RWPE2 (cell line): Measurements from ENCODE around the gene GALNT10.

Experiments used
- ATAC-seq: fragments of 200-7000 bp; cut with Tn5 transposase; 3 replicates; pipeline ENCODE4 v1.9.1; 2021; ENCODE audit warnings: low read depth
- DNase-seq: peaks from one replicate; pipeline ENCODE4 v3.0.0-alpha.2; 2020; ENCODE audit warnings: low spot score
- H3K27ac ChIP-seq: fragments of 450-650 bp; 2 replicates; pipeline ENCODE4 v1.5.1; 2017; ENCODE audit warnings: mild to moderate bottlenecking; ENCODE audit not compliant: poor library complexity, severe bottlenecking
- H3K27me3 ChIP-seq: fragments of 250-450 bp; sonication (Bioruptor Pico); 2 replicates; pipeline ENCODE4 v1.5.1; 2021; ENCODE audit warnings: mild to moderate bottlenecking, moderate library complexity; ENCODE audit not compliant: insufficient read depth, poor library complexity, severe bottlenecking
- H3K36me3 ChIP-seq: fragments of 250-450 bp; sonication (Bioruptor Pico); 2 replicates; pipeline ENCODE4 v1.5.1; 2020; ENCODE audit warnings: low read depth, mild to moderate bottlenecking, moderate library complexity
- H3K4me1 ChIP-seq: fragments of 250-450 bp; sonication (Bioruptor Pico); 2 replicates; pipeline ENCODE4 v1.5.1; 2021; ENCODE audit warnings: mild to moderate bottlenecking, moderate library complexity; ENCODE audit not compliant: insufficient read depth, poor library complexity, severe bottlenecking
- H3K4me3 ChIP-seq: fragments of 250-450 bp; sonication (Bioruptor Pico); 2 replicates; pipeline ENCODE4 v1.5.1; 2021; ENCODE audit warnings: mild to moderate bottlenecking, moderate library complexity; ENCODE audit not compliant: severe bottlenecking
- H3K9me3 ChIP-seq: fragments of 250-450 bp; sonication (Bioruptor Pico); 2 replicates; pipeline ENCODE4 v1.5.1; 2021; ENCODE audit warnings: mild to moderate bottlenecking, moderate library complexity; ENCODE audit not compliant: severe bottlenecking
- TF ChIP-seq, protein P1 (sequence below): fragments of 450-650 bp; IDR thresholded peaks from one replicate; pipeline ENCODE4 v1.5.1; 2017; ENCODE audit warnings: mild to moderate bottlenecking, moderate library complexity; ENCODE audit not compliant: poor library complexity, severe bottlenecking

Gene GALNT10

DNA sequence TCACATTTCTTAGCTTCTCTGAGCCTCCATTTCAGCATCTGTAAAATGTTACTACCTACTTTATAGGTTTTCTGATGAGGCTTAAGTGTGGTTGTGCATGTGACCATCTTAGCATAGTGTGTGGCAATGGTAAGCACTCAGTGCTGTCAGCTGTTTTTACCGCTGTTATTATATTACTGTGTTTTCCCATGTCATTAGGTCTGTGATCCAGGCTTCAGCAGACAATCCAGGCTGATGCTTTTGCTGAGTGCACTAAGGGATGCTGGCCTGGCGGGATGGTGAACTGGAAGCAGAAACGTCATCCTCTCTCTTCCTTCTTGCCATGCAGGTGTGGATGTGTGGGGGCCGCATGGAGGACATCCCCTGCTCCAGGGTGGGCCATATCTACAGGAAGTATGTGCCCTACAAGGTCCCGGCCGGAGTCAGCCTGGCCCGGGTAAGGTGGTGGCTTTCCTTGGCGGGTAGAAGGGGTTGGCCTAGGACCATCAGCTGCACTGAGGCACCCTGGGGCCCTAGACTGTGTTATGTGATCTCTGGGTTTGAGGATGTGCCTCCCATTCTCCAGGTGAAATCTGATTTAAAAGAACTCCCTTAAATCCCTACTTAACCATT is 213.3 kb downstream of the GALNT10 start:
- TF ChIP-seq, protein P1, sequence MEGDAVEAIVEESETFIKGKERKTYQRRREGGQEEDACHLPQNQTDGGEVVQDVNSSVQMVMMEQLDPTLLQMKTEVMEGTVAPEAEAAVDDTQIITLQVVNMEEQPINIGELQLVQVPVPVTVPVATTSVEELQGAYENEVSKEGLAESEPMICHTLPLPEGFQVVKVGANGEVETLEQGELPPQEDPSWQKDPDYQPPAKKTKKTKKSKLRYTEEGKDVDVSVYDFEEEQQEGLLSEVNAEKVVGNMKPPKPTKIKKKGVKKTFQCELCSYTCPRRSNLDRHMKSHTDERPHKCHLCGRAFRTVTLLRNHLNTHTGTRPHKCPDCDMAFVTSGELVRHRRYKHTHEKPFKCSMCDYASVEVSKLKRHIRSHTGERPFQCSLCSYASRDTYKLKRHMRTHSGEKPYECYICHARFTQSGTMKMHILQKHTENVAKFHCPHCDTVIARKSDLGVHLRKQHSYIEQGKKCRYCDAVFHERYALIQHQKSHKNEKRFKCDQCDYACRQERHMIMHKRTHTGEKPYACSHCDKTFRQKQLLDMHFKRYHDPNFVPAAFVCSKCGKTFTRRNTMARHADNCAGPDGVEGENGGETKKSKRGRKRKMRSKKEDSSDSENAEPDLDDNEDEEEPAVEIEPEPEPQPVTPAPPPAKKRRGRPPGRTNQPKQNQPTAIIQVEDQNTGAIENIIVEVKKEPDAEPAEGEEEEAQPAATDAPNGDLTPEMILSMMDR, result no peak
- H3K9me3 ChIP-seq, result no peaks in the 10 kb centered on the region
- H3K36me3 ChIP-seq, result no peaks in the 10 kb centered on the region
- no peaks in the 10 kb centered on the region for H3K27me3 ChIP-seq
- DNase-seq (no peak), ATAC-seq (no peak)
- H3K4me3 ChIP-seq, result no peak overlapping the region
- H3K27ac ChIP-seq, result no peak overlapping the region
- H3K4me1 ChIP-seq, result peaks cover 5% of the 10 kb centered on the region

DNA sequence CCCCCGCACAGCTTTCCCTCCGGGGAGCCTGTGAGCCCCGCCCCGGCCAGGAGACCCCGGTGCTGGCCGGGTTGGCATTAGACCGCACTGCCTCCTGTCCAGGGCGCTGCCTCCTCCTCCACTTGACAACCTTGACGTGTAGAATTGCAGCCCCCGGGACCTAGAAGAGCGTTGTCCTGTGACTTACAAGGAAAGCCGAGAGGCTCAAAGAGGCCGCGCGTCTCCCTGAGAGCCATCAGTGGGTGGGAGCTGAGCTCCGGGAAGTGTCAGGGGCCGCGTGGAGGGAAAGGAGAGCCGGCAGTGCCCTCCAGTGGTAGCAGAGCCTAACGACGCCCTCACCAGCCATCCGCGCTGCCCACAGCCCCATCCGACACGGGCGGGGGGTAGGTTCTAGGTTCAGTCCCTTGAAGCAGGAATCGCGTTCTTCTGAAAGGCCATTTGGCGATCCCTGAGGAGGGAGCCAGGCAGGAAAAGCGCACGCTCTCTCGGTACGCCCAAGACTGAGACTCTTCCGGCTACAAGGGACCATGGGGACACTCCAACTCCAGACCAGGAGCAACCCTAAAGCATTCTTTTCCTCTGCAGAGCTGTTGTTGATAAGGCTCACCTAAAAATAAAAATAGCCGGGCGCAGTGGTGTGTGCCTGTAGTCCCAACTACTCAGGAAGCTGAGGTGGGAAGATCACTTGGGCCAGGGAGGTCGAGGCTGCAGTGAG is 214.7 kb downstream of the GALNT10 start:
- peak; percentile 81 for DNase-seq
- H3K36me3 ChIP-seq, result 0 out of 2 replicates have a peak, but pooled peaks cover under 1% of the 10 kb centered on the region
- ATAC-seq, result peak; percentile 93
- no peak overlapping the region for H3K27ac ChIP-seq
- H3K4me1 ChIP-seq, result peaks cover 5% of the 10 kb centered on the region
- no peak overlapping the region for H3K4me3 ChIP-seq
- TF ChIP-seq, protein P1, result peak; percentile 98
- H3K27me3 ChIP-seq, result no peaks in the 10 kb centered on the region
- H3K9me3 ChIP-seq, result no peaks in the 10 kb centered on the region

DNA sequence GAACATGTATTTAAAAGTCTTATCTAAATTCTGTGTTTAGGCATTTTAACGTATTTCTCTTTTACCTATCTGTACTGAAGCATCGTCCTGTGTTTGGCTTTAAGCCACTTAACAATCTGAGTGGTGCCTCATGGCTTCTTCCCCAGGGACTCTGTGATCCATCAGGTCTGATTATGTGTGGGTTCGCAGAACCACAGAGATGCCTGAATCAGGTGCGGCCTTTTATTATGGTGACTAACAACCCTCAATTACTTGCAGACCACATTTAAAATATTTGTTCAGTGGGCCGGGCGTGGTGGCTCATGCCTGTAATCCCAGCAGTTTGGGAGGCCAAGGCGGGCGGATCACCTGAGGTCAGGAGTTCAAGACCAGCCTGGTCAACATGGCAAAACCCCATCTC is 215.7 kb downstream of the GALNT10 start:
- TF ChIP-seq, protein P1, result no peak
- peaks cover 5% of the 10 kb centered on the region for H3K4me1 ChIP-seq
- 0 out of 2 replicates have a peak, but pooled peaks cover 7% of the 10 kb centered on the region for H3K36me3 ChIP-seq
- H3K4me3 ChIP-seq, result no peak overlapping the region
- H3K27ac ChIP-seq, result no peak overlapping the region
- H3K9me3 ChIP-seq, result no peaks in the 10 kb centered on the region
- DNase-seq (no peak), ATAC-seq (peak; percentile 66)
- no peaks in the 10 kb centered on the region for H3K27me3 ChIP-seq

DNA sequence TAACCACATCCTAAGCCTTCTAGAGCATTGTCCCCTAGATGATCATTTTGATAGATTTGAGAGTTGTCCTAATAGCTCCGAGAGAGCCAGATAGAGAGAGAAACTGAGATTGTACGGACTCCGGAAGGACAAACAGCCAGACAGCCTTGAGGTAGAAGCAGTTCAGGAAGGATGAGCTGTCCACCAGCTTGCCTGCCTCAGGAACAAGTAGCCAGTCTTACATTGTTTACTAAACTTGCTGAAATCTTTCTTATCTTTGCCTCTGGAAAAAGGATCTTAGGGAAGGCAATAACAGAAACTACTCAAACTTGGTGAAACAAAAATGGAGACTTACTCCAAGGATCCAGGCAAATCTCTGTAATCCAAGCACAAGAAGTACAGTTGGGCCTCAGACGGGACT is 216.3 kb downstream of the GALNT10 start:
- Histone ChIP-seq H3K4me1 (peaks cover 5% of the 10 kb centered on the region), H3K27ac (no peak overlapping the region), H3K36me3 (0 out of 2 replicates have a peak, but pooled peaks cover 7% of the 10 kb centered on the region)

More for the DNA sequence above, 216.3 kb downstream of the GALNT10 start:
- TF ChIP-seq, protein P1, result no peak
- Histone ChIP-seq H3K27me3 (no peaks in the 10 kb centered on the region), H3K4me3 (no peak overlapping the region), H3K9me3 (no peaks in the 10 kb centered on the region)
- DNase-seq, result no peak
- ATAC-seq, result no peak
